SU-DHL-6 (cell line): Measurements from ENCODE around the gene VWF.

Source experiments
- H2AFZ ChIP-seq: fragments of 200-600 bp; sonication (generic); 2 replicates; pipeline ENCODE4 v1.6.1; 2014; ENCODE audit warnings: low read depth, mild to moderate bottlenecking, moderate library complexity, mixed read lengths, antibody characterized with exemption, low read length; ENCODE audit not compliant: severe bottlenecking
- H3F3A ChIP-seq: fragments of 200-600 bp; shearing (Covaris generic); 2 replicates; pipeline ENCODE4 v1.6.0; 2016; ENCODE audit warnings: antibody characterized with exemption, mild to moderate bottlenecking; ENCODE audit not compliant: insufficient read depth
- H3K27ac ChIP-seq: fragments of 200-600 bp; sonication (generic); 2 replicates; pipeline ENCODE4 v1.5.1; 2016; ENCODE audit warnings: low read depth, mild to moderate bottlenecking, low read length, moderate library complexity, mixed read lengths
- H3K27me3 ChIP-seq: fragments of 200-600 bp; sonication (generic), shearing (Covaris generic); 2 replicates; pipeline ENCODE4 v1.6.0; 2014; ENCODE audit warnings: mild to moderate bottlenecking, low read length
- H3K36me3 ChIP-seq: fragments of 200-600 bp; sonication (generic); 2 replicates; pipeline ENCODE4 v1.6.1; 2014; ENCODE audit warnings: mild to moderate bottlenecking, low read length, mixed read lengths
- H3K4me2 ChIP-seq: fragments of 300-600, 200-600 bp; shearing (Covaris generic), sonication (generic); 2 replicates; pipeline ENCODE4 v1.6.0; 2014; ENCODE audit warnings: low read length, low read depth, mild to moderate bottlenecking; ENCODE audit not compliant: poor library complexity, severe bottlenecking
- H3K4me3 ChIP-seq: fragments of 200-600 bp; sonication (generic); 2 replicates; pipeline ENCODE4 v1.5.1; 2014; ENCODE audit warnings: antibody characterized with exemption, low read length, mild to moderate bottlenecking, mixed read lengths; ENCODE audit not compliant: insufficient read depth, poor library complexity, severe bottlenecking
- H3K79me2 ChIP-seq: fragments of 200-600 bp; sonication (generic); 2 replicates; pipeline ENCODE4 v1.6.1; 2014; ENCODE audit warnings: mild to moderate bottlenecking, low read length, moderate library complexity; ENCODE audit not compliant: insufficient read depth
- H3K9ac ChIP-seq: fragments of 200-600 bp; sonication (generic); 2 replicates; pipeline ENCODE4 v1.7.0; 2014; ENCODE audit warnings: mild to moderate bottlenecking, low read length
- H3K9me2 ChIP-seq: fragments of 200-600 bp; sonication (generic); replicated peaks from 2 replicates; pipeline ENCODE4 v1.6.1; 2014; ENCODE audit warnings: low read length; ENCODE audit not compliant: insufficient read depth
- H3K9me3 ChIP-seq: fragments of 200-600 bp; sonication (generic); 2 replicates; pipeline ENCODE4 v1.6.1; 2014; ENCODE audit warnings: low read length, mixed read lengths; ENCODE audit not compliant: insufficient read depth
- H4K20me1 ChIP-seq: fragments of 200-600 bp; sonication (generic); 2 replicates; pipeline ENCODE4 v1.6.1; 2014; ENCODE audit warnings: low read depth, mild to moderate bottlenecking, antibody characterized with exemption, low read length, moderate library complexity, mixed read lengths
- CTCF ChIP-seq: fragments of 200-600 bp; sonication (generic); IDR thresholded peaks from one replicate; pipeline ENCODE4 v1.5.1; 2017; ENCODE audit warnings: antibody characterized with exemption, mild to moderate bottlenecking, low read length, moderate library complexity; ENCODE audit not compliant: insufficient read depth, poor library complexity, severe bottlenecking
- EZH2phosphoT487 ChIP-seq: fragments of 200-600 bp; sonication (generic), shearing (Covaris generic); conservative IDR thresholded peaks from 2 replicates; pipeline ENCODE4 v1.6.1; 2018; ENCODE audit warnings: mild to moderate bottlenecking, antibody characterized with exemption, low read length, moderate library complexity, mixed read lengths

The VWF gene

GRCh38 chr12:5914387-5915149, 209.9 kb downstream of the VWF start:
- no peak overlapping the region for H2AFZ ChIP-seq
- no peaks in the 10 kb centered on the region for H3K9me2 ChIP-seq
- TF ChIP-seq EZH2phosphoT487 (no peak), CTCF (no peak)
- no peak overlapping the region for H3K4me3 ChIP-seq
- H3K9ac ChIP-seq: no peak overlapping the region
- no peaks in the 10 kb centered on the region for H3K27me3 ChIP-seq
- H3K4me2 ChIP-seq: no peak overlapping the region
- no peak overlapping the region for H3K27ac ChIP-seq
- no peaks in the 10 kb centered on the region for H3K36me3 ChIP-seq
- H3F3A ChIP-seq: no peaks in the 10 kb centered on the region
- H4K20me1 ChIP-seq: no peaks in the 10 kb centered on the region
- no peaks in the 10 kb centered on the region for H3K9me3 ChIP-seq
- H3K79me2 ChIP-seq: no peaks in the 10 kb centered on the region

- H3K4me2 ChIP-seq: no peak overlapping the region
- H3K27me3 ChIP-seq: no peaks in the 10 kb centered on the region
- no peak overlapping the region for H3K9ac ChIP-seq
- TF ChIP-seq CTCF: no peak
- TF ChIP-seq EZH2phosphoT487: no peak
- no peaks in the 10 kb centered on the region for H3K9me2 ChIP-seq
- no peaks in the 10 kb centered on the region for H3F3A ChIP-seq
- no peak overlapping the region for H2AFZ ChIP-seq
- H3K9me3 ChIP-seq: no peaks in the 10 kb centered on the region
- H3K27ac ChIP-seq: no peak overlapping the region
- H3K36me3 ChIP-seq: no peaks in the 10 kb centered on the region
- H4K20me1 ChIP-seq: no peaks in the 10 kb centered on the region
- no peak overlapping the region for H3K4me3 ChIP-seq
- H3K79me2 ChIP-seq: no peaks in the 10 kb centered on the region
Observed at GRCh38 chr12:5913387-5913786, 211.1 kb downstream of the VWF start.

- no peak for TF ChIP-seq CTCF
- TF ChIP-seq EZH2phosphoT487: no peak
- Histone ChIP-seq H4K20me1 (no peaks in the 10 kb centered on the region), H3K27ac (no peak overlapping the region), H3K4me2 (no peak overlapping the region), H3K79me2 (no peaks in the 10 kb centered on the region), H3K9ac (no peak overlapping the region), H2AFZ (no peak overlapping the region), H3F3A (no peaks in the 10 kb centered on the region), H3K4me3 (no peak overlapping the region), H3K27me3 (no peaks in the 10 kb centered on the region), H3K9me3 (no peaks in the 10 kb centered on the region), H3K9me2 (no peaks in the 10 kb centered on the region), H3K36me3 (no peaks in the 10 kb centered on the region)
Observed at GRCh38 chr12:5912437-5913334, 211.8 kb downstream of the VWF start.
